GM13976 (cell line): Measurements from ENCODE around the gene CA11.

ENCODE experiments used
- DNase-seq: peaks from one replicate; pipeline ENCODE4 v3.0.0; 2012; ENCODE audit warnings: low spot score
- CTCF ChIP-seq: IDR thresholded peaks from 2 replicates; pipeline ENCODE4 v1.5.1; 2012; ENCODE audit warnings: borderline replicate concordance, mild to moderate bottlenecking; ENCODE audit not compliant: insufficient read depth; ENCODE audit errors: extremely low read depth, missing control alignments, control extremely low read depth
- in situ Hi-C: fragments of 300-500 bp; cut with MboI; formaldehyde crosslinking; loops from one replicate; pipeline ENCODE4 v1.12.0; 2022; ENCODE audit warnings: low sequenced_read_pairs, mixed read lengths, inconsistent platforms; ENCODE audit not compliant: unreplicated experiment

CA11 gene

DNA sequence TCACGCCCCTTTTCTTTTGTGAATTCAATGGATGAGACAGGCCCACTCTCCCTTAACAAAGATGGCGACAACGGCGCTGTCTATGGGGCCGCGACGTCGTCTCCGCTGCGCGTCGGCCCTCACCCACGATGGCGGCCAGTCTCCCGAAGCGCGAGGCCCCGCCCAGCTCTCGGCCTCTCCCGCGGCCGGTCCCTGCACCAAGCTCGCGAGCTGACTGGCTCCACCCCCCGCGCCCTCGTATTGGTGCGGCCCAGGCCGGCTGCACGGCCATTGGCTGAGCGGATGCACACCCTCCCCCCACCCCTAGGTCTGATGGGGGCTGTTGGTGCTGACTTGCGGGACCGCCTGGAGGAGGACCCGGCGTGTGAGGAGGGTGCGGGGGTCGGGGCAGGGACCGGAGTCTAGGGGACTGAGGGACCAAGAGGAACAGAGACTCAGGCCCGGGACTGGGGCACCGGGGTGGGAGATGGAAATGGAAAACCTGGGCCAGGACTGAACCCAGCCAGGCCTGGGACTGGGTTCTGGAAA, 21.9 kb downstream of the CA11 start:
- in situ Hi-C loops: no loop called here
- TF ChIP-seq CTCF: no peak
- DNase-seq: peak; percentile 97

- in situ Hi-C loops: no loop called here
- TF ChIP-seq CTCF: no peak
- no peak for DNase-seq
These were observed 22.4 kb downstream of the CA11 start for GRCh38 chr19:48623556-48624066.

GRCh38 chr19:48619692-48620585, 26.0 kb downstream of the CA11 start:
- in situ Hi-C loops: no loop called here
- TF ChIP-seq CTCF: no peak
- DNase-seq: no peak

- DNase-seq: peak; percentile 99
- in situ Hi-C loops: no loop called here
- no peak for TF ChIP-seq CTCF
These were observed 26.9 kb downstream of the CA11 start, which contains the start of the genes RPL18 and SPHK2 for GRCh38 chr19:48618916-48619691. TSS of gene RPL18 (minus strand) at chr19:48619178. CDS start at chr19:48619143, 35 bp downstream. TSS of gene SPHK2 (plus strand) at chr19:48619506. CDS start at chr19:48620515, 1,009 bp downstream.

- DNase-seq: no peak
- TF ChIP-seq CTCF: no peak
- in situ Hi-C loops: no loop called here
These were observed 27.6 kb downstream of the CA11 start for GRCh38 chr19:48618278-48618915.
